Neural cell (in vitro differentiated cells): ENCODE data around the gene MSANTD4. TPM values are rescaled to one million over a fixed set of nuclear protein-coding genes. Genes with fewer than 3 reads are reported as not detected.

ENCODE experiments used
- H2AFZ ChIP-seq: fragments of 200-600, 300-800 bp; sonication (generic), shearing (Covaris generic); 2 replicates; pipeline ENCODE4 v1.6.0; 2014; ENCODE audit warnings: low read depth, mild to moderate bottlenecking, antibody characterized with exemption, low read length, moderate library complexity
- H3F3A ChIP-seq: fragments of 200-600 bp; shearing (Covaris generic); 2 replicates; pipeline ENCODE4 v1.6.1; 2016; ENCODE audit warnings: mild to moderate bottlenecking, moderate library complexity, mixed read lengths, antibody characterized with exemption, low read length; ENCODE audit not compliant: insufficient read depth, poor library complexity, severe bottlenecking
- H3K27ac ChIP-seq: fragments of 200-600, 300-800 bp; sonication (generic), shearing (Covaris generic); 2 replicates; pipeline ENCODE4 v1.5.1; 2014; ENCODE audit warnings: mild to moderate bottlenecking, low read length, moderate library complexity
- H3K27me3 ChIP-seq: fragments of 300-800, 200-600 bp; sonication (generic), shearing (Covaris generic); 2 replicates; pipeline ENCODE4 v1.6.0; 2014; ENCODE audit warnings: mild to moderate bottlenecking, low read depth, low read length, moderate library complexity; ENCODE audit not compliant: insufficient read depth
- H3K36me3 ChIP-seq: fragments of 300-800, 200-600 bp; sonication (generic), shearing (Covaris generic); 2 replicates; pipeline ENCODE4 v1.5.1; 2014; ENCODE audit warnings: mild to moderate bottlenecking, antibody characterized with exemption, low read length, moderate library complexity; ENCODE audit not compliant: insufficient read depth
- H3K4me2 ChIP-seq: fragments of 300-800, 200-600 bp; sonication (generic), shearing (Covaris generic); 2 replicates; pipeline ENCODE4 v1.6.0; 2014; ENCODE audit warnings: mild to moderate bottlenecking, low read length
- H3K4me3 ChIP-seq: fragments of 300-800, 200-600 bp; sonication (generic), shearing (Covaris generic); 2 replicates; pipeline ENCODE4 v1.5.1; 2014; ENCODE audit warnings: mild to moderate bottlenecking, low read length, moderate library complexity
- H3K79me2 ChIP-seq: fragments of 200-600 bp; shearing (Covaris generic); replicated peaks from 2 replicates; pipeline ENCODE4 v1.6.0; 2014; ENCODE audit warnings: mild to moderate bottlenecking, low read length, moderate library complexity; ENCODE audit not compliant: insufficient read depth
- H3K9ac ChIP-seq: fragments of 300-800, 200-600 bp; sonication (generic), shearing (Covaris generic); 2 replicates; pipeline ENCODE4 v1.6.1; 2016; ENCODE audit warnings: mild to moderate bottlenecking, low read length, mixed read lengths
- H3K9me2 ChIP-seq: fragments of 200-600 bp; shearing (Covaris generic); 2 replicates; pipeline ENCODE4 v1.6.1; 2016; ENCODE audit warnings: mild to moderate bottlenecking, low read length, mixed read lengths; ENCODE audit not compliant: insufficient read depth
- H3K9me3 ChIP-seq: fragments of 200-600, 300-800 bp; sonication (generic), shearing (Covaris generic); 2 replicates; pipeline ENCODE4 v1.6.1; 2016; ENCODE audit warnings: mild to moderate bottlenecking, mixed run types, low read length, moderate library complexity, mixed read lengths
- H4K20me1 ChIP-seq: fragments of 200-600 bp; shearing (Covaris generic); 2 replicates; pipeline ENCODE4 v1.6.1; 2016; ENCODE audit warnings: mild to moderate bottlenecking, mixed run types; ENCODE audit not compliant: insufficient read depth
- EP300 ChIP-seq: fragments of 450-650 bp; conservative IDR thresholded peaks from 2 replicates; pipeline ENCODE4 v1.6.1; 2014; ENCODE audit warnings: antibody characterized with exemption, mild to moderate bottlenecking, moderate library complexity; ENCODE audit not compliant: poor library complexity, severe bottlenecking
- EZH2 ChIP-seq: fragments of 200-600, 300-800 bp; shearing (Covaris generic), sonication (generic); IDR thresholded peaks from 2 replicates; pipeline ENCODE4 v1.6.1; 2014; ENCODE audit warnings: antibody characterized with exemption, low read length, borderline replicate concordance, mild to moderate bottlenecking; ENCODE audit not compliant: insufficient read depth, poor library complexity, severe bottlenecking
- MXI1 ChIP-seq: fragments of 450-650 bp; conservative IDR thresholded peaks from 2 replicates; pipeline ENCODE4 v1.6.1; 2014; ENCODE audit warnings: antibody characterized with exemption, mild to moderate bottlenecking; ENCODE audit not compliant: poor library complexity, severe bottlenecking
- POLR2AphosphoS5 ChIP-seq: IDR thresholded peaks from 2 replicates; pipeline ENCODE4 v1.6.1; 2012
- RAD21 ChIP-seq: fragments of 450-650 bp; conservative IDR thresholded peaks from 2 replicates; pipeline ENCODE4 v1.6.1; 2014; ENCODE audit warnings: antibody characterized with exemption, mild to moderate bottlenecking, moderate library complexity
- SMC3 ChIP-seq: fragments of 450-650 bp; conservative IDR thresholded peaks from 2 replicates; pipeline ENCODE4 v1.6.1; 2014; ENCODE audit warnings: antibody characterized with exemption, mild to moderate bottlenecking, moderate library complexity; ENCODE audit not compliant: poor library complexity
- TAF1 ChIP-seq: IDR thresholded peaks from 2 replicates; pipeline ENCODE4 v1.6.1; 2012; ENCODE audit warnings: low read depth
- polyA plus RNA-seq: library from polyadenylated mRNA; depleted of rRNA; stranded (reverse); fragments of >200 nt; gene quantifications from 2 replicates; pipeline ENCODE4 v1.2.3, GENCODE V29; 2014
- TF ChIP-seq, protein P1 (sequence below): IDR thresholded peaks from 2 replicates; pipeline ENCODE4 v1.6.1; 2012; ENCODE audit warnings: borderline replicate concordance
- TF ChIP-seq, protein P2 (sequence below): fragments of 450-650 bp; IDR thresholded peaks from 2 replicates; pipeline ENCODE4 v1.5.1; 2014; ENCODE audit warnings: antibody characterized with exemption, mild to moderate bottlenecking, moderate library complexity; ENCODE audit not compliant: poor library complexity, severe bottlenecking

Gene MSANTD4
- polyA plus RNA-seq, 1 donor from 2014 or later, result 48.4 TPM

DNA sequence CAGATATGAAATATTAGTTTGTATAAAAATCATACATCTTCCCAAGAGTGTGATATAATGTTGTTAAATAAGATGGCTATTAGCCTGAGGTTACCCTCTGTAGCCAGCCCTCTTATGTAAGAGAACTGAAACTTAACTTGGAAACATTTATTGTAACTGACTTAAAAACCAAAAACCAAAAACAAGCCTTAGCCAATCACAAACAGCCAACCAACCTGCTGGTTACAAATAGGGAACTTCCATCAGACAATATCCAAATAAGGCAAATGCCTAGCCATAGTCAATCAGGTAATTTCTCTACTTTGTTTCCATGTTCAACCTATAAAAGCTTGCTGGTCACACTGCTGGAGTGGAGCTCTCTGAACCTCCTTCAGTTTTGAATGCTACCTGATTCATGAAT, 41.0 kb upstream of the MSANTD4 start:
- no peaks in the 10 kb centered on the region for H3K9me2 ChIP-seq
- H3K4me2 ChIP-seq, result no peak overlapping the region
- no peaks in the 10 kb centered on the region for H3K36me3 ChIP-seq
- H3K4me3 ChIP-seq, result no peak overlapping the region
- no peak overlapping the region for H3K9ac ChIP-seq
- H3F3A ChIP-seq, result no peaks in the 10 kb centered on the region
- H3K79me2 ChIP-seq, result no peaks in the 10 kb centered on the region
- no peak overlapping the region for H3K27ac ChIP-seq
- no peak overlapping the region for H2AFZ ChIP-seq
- no peaks in the 10 kb centered on the region for H4K20me1 ChIP-seq
- no peaks in the 10 kb centered on the region for H3K27me3 ChIP-seq
- H3K9me3 ChIP-seq, result no peaks in the 10 kb centered on the region
- TF ChIP-seq, protein P1, sequence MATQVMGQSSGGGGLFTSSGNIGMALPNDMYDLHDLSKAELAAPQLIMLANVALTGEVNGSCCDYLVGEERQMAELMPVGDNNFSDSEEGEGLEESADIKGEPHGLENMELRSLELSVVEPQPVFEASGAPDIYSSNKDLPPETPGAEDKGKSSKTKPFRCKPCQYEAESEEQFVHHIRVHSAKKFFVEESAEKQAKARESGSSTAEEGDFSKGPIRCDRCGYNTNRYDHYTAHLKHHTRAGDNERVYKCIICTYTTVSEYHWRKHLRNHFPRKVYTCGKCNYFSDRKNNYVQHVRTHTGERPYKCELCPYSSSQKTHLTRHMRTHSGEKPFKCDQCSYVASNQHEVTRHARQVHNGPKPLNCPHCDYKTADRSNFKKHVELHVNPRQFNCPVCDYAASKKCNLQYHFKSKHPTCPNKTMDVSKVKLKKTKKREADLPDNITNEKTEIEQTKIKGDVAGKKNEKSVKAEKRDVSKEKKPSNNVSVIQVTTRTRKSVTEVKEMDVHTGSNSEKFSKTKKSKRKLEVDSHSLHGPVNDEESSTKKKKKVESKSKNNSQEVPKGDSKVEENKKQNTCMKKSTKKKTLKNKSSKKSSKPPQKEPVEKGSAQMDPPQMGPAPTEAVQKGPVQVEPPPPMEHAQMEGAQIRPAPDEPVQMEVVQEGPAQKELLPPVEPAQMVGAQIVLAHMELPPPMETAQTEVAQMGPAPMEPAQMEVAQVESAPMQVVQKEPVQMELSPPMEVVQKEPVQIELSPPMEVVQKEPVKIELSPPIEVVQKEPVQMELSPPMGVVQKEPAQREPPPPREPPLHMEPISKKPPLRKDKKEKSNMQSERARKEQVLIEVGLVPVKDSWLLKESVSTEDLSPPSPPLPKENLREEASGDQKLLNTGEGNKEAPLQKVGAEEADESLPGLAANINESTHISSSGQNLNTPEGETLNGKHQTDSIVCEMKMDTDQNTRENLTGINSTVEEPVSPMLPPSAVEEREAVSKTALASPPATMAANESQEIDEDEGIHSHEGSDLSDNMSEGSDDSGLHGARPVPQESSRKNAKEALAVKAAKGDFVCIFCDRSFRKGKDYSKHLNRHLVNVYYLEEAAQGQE, result no peak
- TF ChIP-seq SMC3 (no peak), EP300 (no peak)

DNA sequence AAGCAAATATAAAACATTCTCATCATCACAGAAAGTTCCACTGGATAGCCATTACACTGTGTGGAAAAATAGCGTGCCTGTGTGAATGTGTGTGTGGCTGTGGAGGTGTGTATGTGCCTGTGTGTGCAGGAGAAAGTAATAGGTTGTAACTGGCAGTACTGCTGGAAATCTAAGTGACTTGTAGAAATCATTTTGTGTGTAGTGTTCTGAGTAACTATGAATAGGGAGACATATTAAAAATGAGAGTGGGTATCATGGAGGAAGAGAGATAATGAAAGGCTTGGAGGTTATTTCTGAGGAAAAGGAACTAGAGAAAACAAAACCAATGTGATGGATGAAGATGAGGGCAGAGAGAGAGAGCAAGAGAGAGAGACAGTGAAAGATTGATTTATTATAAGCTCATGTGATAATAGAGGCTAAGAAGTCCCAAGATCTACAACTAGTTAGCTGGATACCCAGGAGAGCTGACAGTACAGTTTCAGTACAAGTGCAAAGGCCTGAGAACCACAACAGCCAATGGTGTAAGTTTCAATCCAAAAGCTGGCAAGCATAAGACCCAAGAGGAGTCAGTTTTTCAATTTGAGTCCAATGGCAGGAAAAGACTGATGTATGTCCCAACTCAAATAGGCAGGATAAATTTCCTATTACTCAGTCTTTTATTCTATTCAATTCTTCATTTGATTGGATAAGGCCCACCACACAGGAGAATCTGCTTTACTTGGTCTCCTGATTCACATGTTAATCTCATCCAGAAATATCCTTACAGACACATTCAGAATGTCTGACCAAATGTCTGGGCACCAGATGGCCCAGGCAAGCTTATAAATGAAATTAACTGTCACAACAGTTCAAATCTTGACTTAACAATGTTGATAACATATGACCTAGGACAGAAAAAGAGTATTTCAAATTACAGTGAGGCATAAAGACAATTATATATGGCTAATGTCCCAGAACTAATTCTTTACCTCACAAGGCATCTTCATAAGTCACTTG, 40.2 kb upstream of the MSANTD4 start:
- H3F3A ChIP-seq, result no peaks in the 10 kb centered on the region
- H3K4me2 ChIP-seq, result no peak overlapping the region
- no peaks in the 10 kb centered on the region for H3K9me2 ChIP-seq
- TF ChIP-seq MXI1, result no peak
- TF ChIP-seq POLR2AphosphoS5, result no peak
- no peak for TF ChIP-seq EP300
- TF ChIP-seq SMC3, result no peak
- TF ChIP-seq TAF1, result no peak
- TF ChIP-seq, protein P2, sequence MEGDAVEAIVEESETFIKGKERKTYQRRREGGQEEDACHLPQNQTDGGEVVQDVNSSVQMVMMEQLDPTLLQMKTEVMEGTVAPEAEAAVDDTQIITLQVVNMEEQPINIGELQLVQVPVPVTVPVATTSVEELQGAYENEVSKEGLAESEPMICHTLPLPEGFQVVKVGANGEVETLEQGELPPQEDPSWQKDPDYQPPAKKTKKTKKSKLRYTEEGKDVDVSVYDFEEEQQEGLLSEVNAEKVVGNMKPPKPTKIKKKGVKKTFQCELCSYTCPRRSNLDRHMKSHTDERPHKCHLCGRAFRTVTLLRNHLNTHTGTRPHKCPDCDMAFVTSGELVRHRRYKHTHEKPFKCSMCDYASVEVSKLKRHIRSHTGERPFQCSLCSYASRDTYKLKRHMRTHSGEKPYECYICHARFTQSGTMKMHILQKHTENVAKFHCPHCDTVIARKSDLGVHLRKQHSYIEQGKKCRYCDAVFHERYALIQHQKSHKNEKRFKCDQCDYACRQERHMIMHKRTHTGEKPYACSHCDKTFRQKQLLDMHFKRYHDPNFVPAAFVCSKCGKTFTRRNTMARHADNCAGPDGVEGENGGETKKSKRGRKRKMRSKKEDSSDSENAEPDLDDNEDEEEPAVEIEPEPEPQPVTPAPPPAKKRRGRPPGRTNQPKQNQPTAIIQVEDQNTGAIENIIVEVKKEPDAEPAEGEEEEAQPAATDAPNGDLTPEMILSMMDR, result no peak
- TF ChIP-seq, protein P1, result no peak
- TF ChIP-seq EZH2, result no peak
- no peak for TF ChIP-seq RAD21
- H2AFZ ChIP-seq, result no peak overlapping the region
- H4K20me1 ChIP-seq, result no peaks in the 10 kb centered on the region
- no peak overlapping the region for H3K27ac ChIP-seq
- no peaks in the 10 kb centered on the region for H3K79me2 ChIP-seq
- no peaks in the 10 kb centered on the region for H3K36me3 ChIP-seq
- H3K27me3 ChIP-seq, result no peaks in the 10 kb centered on the region
- no peak overlapping the region for H3K4me3 ChIP-seq
- no peak overlapping the region for H3K9ac ChIP-seq
- H3K9me3 ChIP-seq, result no peaks in the 10 kb centered on the region
